ENCODE measurements around the gene SIGLEC1.

SIGLEC1 gene

GRCh38 chr20:3674447-3674846 is 38.0 kb downstream of the SIGLEC1 start:
- no peak overlapping the region for H3K9ac ChIP-seq (ENCODE audit: low read depth in 1 of 2, low read length in 2 of 2)
- H3K9me3 ChIP-seq (ENCODE audit: control insufficient read depth in 1 of 2, low read length in 2 of 2), result no peaks in the 10 kb centered on the region
- H3K4me3 ChIP-seq (ENCODE audit: low read depth in 1 of 2, low read length in 2 of 2), result no peak overlapping the region
- no peaks in the 10 kb centered on the region for H3K36me3 ChIP-seq (ENCODE audit: control insufficient read depth in 1 of 2, insufficient read depth in 2 of 2, low read length in 2 of 2)
- H3K27me3 ChIP-seq (ENCODE audit: control insufficient read depth in 1 of 2, insufficient read depth in 2 of 2, low read length in 2 of 2), result peaks cover 33 to 39% of the 10 kb centered on the region in 2 donors
- no peaks in the 10 kb centered on the region for H3K4me1 ChIP-seq (ENCODE audit: control insufficient read depth in 1 of 2, insufficient read depth in 2 of 2, low read length in 2 of 2)
- no peak overlapping the region for H3K27ac ChIP-seq (ENCODE audit: low read depth, low read length)

DNA sequence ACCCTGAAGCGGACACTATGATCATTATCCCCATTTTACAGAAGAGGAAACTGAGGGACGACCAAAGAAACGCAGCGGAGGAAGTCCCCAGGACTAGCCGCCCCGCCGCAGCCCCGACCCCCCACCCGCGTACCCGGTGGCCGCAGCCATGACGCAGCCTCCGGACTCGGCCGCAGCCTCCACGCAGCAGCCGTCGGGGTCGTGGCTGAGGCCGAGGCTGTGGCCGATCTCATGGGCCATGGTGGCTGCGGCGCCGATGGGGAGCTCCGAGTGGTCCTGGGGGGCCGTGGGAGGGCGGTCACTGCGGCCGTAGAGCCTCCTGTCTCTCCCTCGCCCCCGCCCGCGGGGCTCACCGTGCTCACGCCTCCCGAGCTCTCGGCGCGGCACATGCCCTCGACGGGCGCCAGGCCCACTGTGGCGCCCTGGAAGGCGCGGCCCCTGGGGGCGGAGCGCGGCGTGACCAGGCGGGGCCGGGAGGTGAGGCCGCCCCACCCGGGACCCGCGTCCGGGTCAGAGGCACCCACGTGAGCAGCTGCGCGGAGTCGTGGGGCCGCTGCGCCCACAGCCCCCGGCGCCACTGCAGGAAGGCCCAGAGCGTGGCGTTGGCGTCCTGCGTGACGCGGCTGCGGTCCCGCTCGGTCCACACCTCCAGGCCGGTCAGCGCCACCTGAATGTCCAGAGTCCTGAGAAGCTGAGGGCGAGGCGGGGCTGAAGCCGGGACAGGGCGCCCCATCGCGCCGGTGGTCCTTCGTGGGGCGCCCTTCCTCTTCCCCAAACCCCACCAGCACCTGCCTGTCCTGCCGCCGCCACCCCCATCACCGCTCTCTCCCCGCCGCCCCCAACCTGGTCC is 39.0 kb downstream of the SIGLEC1 start:
- H3K36me3 ChIP-seq (ENCODE audit: control insufficient read depth in 1 of 2, insufficient read depth in 2 of 2, low read length in 2 of 2), result no peaks in the 10 kb centered on the region
- no peak overlapping the region for H3K4me3 ChIP-seq (ENCODE audit: low read depth in 1 of 2, low read length in 2 of 2)
- H3K27ac ChIP-seq (ENCODE audit: low read depth, low read length), result no peak overlapping the region
- H3K9me3 ChIP-seq (ENCODE audit: control insufficient read depth in 1 of 2, low read length in 2 of 2), result no peaks in the 10 kb centered on the region
- no peaks in the 10 kb centered on the region for H3K4me1 ChIP-seq (ENCODE audit: control insufficient read depth in 1 of 2, insufficient read depth in 2 of 2, low read length in 2 of 2)
- H3K9ac ChIP-seq (ENCODE audit: low read depth in 1 of 2, low read length in 2 of 2), result no peak overlapping the region
- H3K27me3 ChIP-seq (ENCODE audit: control insufficient read depth in 1 of 2, insufficient read depth in 2 of 2, low read length in 2 of 2), result peaks cover 33 to 44% of the 10 kb centered on the region in 2 donors

DNA sequence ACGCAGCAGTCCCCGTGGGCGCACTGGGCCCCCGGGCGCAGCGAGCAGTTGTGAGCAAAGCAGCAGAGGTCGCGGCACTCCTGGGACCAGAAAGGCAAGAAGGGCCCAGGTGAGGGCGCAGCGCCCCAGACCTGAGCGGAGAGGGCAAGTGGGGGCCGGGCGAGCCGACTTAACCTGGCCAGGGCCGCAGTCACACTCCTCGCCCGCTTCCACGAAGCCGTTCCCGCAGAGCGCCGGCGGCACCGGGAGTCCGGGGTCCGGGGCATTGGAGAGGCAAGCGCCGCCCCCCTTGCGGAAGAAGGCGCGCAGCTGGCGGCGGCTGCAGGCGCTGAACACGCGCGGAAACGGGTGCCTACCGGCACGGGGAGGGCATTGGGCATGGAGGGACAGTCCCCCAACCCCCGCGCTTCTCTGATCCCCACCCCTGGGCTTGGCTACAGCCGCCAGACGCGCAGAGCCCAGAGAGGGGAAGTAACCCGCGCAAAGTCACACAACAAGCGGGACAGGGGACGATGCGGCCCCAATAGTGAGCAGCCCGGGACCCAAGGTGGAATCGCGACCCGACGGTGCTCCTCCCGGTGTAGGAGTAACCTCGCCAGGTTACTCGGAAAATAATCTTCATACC is 39.7 kb downstream of the SIGLEC1 start:
- H3K27ac ChIP-seq (ENCODE audit: low read depth, low read length), result no peak overlapping the region
- H3K36me3 ChIP-seq (ENCODE audit: control insufficient read depth in 1 of 2, insufficient read depth in 2 of 2, low read length in 2 of 2), result no peaks in the 10 kb centered on the region
- no peak overlapping the region for H3K4me3 ChIP-seq (ENCODE audit: low read depth in 1 of 2, low read length in 2 of 2)
- no peak overlapping the region for H3K9ac ChIP-seq (ENCODE audit: low read depth in 1 of 2, low read length in 2 of 2)
- H3K27me3 ChIP-seq (ENCODE audit: control insufficient read depth in 1 of 2, insufficient read depth in 2 of 2, low read length in 2 of 2), result peaks cover 33 to 45% of the 10 kb centered on the region in 2 donors
- no peaks in the 10 kb centered on the region for H3K4me1 ChIP-seq (ENCODE audit: control insufficient read depth in 1 of 2, insufficient read depth in 2 of 2, low read length in 2 of 2)
- H3K9me3 ChIP-seq (ENCODE audit: control insufficient read depth in 1 of 2, low read length in 2 of 2), result no peaks in the 10 kb centered on the region

DNA sequence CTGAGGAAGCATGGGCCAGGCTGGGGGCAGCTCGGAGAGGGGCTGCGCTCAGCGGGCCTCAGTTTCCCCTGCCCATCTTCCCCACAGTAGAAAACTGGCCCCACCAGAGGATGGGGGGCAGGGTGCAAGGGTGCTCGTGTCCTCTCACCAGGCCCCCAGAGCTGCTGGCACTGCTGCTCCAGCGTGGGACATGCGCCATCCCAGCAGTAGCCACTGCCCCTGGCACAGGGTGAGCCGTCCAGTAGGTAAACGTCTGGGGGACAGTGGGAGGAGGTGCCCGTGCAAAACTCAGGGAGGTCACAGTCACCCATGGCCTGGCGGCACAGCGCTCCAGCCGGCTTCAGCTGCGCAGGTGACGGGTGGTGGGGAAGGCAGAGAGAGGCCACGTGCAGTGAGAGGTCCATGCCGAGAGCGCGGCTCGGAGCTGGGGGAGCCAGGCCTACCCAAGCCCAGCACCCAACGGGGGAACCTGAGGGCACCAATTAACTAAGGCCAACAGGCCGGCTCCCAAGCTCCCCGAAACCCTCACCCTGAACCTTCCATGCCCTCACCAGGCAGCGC is 40.3 kb downstream of the SIGLEC1 start:
- Histone ChIP-seq H3K27me3 (ENCODE audit: control insufficient read depth in 1 of 2, insufficient read depth in 2 of 2, low read length in 2 of 2) (peaks cover 33 to 45% of the 10 kb centered on the region in 2 donors), H3K36me3 (ENCODE audit: control insufficient read depth in 1 of 2, insufficient read depth in 2 of 2, low read length in 2 of 2) (no peaks in the 10 kb centered on the region), H3K4me1 (ENCODE audit: control insufficient read depth in 1 of 2, insufficient read depth in 2 of 2, low read length in 2 of 2) (no peaks in the 10 kb centered on the region), H3K4me3 (ENCODE audit: low read depth in 1 of 2, low read length in 2 of 2) (no peak overlapping the region), H3K9ac (ENCODE audit: low read depth in 1 of 2, low read length in 2 of 2) (no peak overlapping the region), H3K27ac (ENCODE audit: low read depth, low read length) (no peak overlapping the region), H3K9me3 (ENCODE audit: control insufficient read depth in 1 of 2, low read length in 2 of 2) (no peaks in the 10 kb centered on the region)

DNA sequence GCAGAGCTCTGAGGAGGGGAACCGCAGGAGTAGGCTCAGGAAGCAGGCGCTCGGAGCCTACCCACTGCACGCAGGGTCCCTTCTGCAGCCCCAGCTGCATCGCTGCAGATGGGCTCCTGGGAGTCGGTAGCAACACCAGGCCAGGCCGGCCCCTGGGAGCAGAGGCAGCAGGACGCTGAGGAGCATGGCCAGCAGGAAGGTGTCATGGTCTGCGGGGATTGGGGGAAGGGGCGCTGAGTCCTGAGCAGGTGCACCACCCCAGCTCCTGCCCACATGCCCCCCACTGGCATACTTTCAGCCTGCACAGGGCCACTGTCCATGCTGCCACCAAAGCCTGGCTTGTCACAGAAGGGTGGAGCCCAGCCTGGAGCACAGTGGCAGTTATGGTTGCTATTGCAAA is 41.5 kb downstream of the SIGLEC1 start:
- H3K27me3 ChIP-seq (ENCODE audit: control insufficient read depth in 1 of 2, insufficient read depth in 2 of 2, low read length in 2 of 2), result peaks cover 31 to 43% of the 10 kb centered on the region in 2 donors

DNA sequence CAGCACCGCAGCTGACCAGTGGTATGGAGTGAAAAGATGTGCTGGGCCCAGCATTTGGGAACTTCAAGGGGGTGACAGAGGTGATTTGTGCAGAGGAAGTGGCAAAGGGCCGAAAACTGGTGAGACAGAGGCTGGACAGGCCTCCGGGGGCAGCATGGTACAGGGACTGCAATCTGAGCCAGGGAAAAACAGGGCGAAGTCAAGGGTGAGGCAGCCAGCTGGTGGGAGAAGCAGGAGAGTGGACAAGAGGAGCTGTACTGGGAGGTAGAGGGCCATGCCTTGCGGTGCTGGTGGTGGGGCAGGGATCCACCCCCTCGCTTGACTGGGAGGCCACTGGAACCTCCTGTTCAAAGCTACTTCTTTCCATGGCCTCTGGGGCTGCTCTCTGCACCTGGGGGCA is 41.9 kb downstream of the SIGLEC1 start:
- Histone ChIP-seq H3K9ac (ENCODE audit: low read depth in 1 of 2, low read length in 2 of 2) (no peak overlapping the region), H3K4me3 (ENCODE audit: low read depth in 1 of 2, low read length in 2 of 2) (no peak overlapping the region), H3K4me1 (ENCODE audit: control insufficient read depth in 1 of 2, insufficient read depth in 2 of 2, low read length in 2 of 2) (peaks cover 4 to 7% of the 10 kb centered on the region in 2 donors), H3K36me3 (ENCODE audit: control insufficient read depth in 1 of 2, insufficient read depth in 2 of 2, low read length in 2 of 2) (no peaks in the 10 kb centered on the region), H3K27ac (ENCODE audit: low read depth, low read length) (no peak overlapping the region), H3K27me3 (ENCODE audit: control insufficient read depth in 1 of 2, insufficient read depth in 2 of 2, low read length in 2 of 2) (peaks cover 28 to 40% of the 10 kb centered on the region in 2 donors), H3K9me3 (ENCODE audit: control insufficient read depth in 1 of 2, low read length in 2 of 2) (no peaks in the 10 kb centered on the region)

More for the DNA sequence above, 41.5 kb downstream of the SIGLEC1 start:
- H3K4me1 ChIP-seq (ENCODE audit: control insufficient read depth in 1 of 2, insufficient read depth in 2 of 2, low read length in 2 of 2), result peaks cover 3 to 5% of the 10 kb centered on the region in 2 donors
- H3K9ac ChIP-seq (ENCODE audit: low read depth in 1 of 2, low read length in 2 of 2), result no peak overlapping the region
- no peak overlapping the region for H3K4me3 ChIP-seq (ENCODE audit: low read depth in 1 of 2, low read length in 2 of 2)
- H3K27ac ChIP-seq (ENCODE audit: low read depth, low read length), result no peak overlapping the region
- H3K36me3 ChIP-seq (ENCODE audit: control insufficient read depth in 1 of 2, insufficient read depth in 2 of 2, low read length in 2 of 2), result no peaks in the 10 kb centered on the region
- H3K9me3 ChIP-seq (ENCODE audit: control insufficient read depth in 1 of 2, low read length in 2 of 2), result no peaks in the 10 kb centered on the region

- Histone ChIP-seq H3K36me3 (ENCODE audit: control insufficient read depth in 1 of 2, insufficient read depth in 2 of 2, low read length in 2 of 2) (no peaks in the 10 kb centered on the region), H3K27ac (ENCODE audit: low read depth, low read length) (no peak overlapping the region), H3K4me1 (ENCODE audit: control insufficient read depth in 1 of 2, insufficient read depth in 2 of 2, low read length in 2 of 2) (peaks cover 4 to 7% of the 10 kb centered on the region in 2 donors), H3K27me3 (ENCODE audit: control insufficient read depth in 1 of 2, insufficient read depth in 2 of 2, low read length in 2 of 2) (peaks cover 21 to 33% of the 10 kb centered on the region in 2 donors), H3K4me3 (ENCODE audit: low read depth in 1 of 2, low read length in 2 of 2) (no peak overlapping the region), H3K9me3 (ENCODE audit: control insufficient read depth in 1 of 2, low read length in 2 of 2) (no peaks in the 10 kb centered on the region), H3K9ac (ENCODE audit: low read depth in 1 of 2, low read length in 2 of 2) (no peak overlapping the region)
Measured at GRCh38 chr20:3669710-3670367, 42.6 kb downstream of the SIGLEC1 start.

GRCh38 chr20:3667434-3668037 is 44.9 kb downstream of the SIGLEC1 start:
- H3K27ac ChIP-seq (ENCODE audit: low read depth, low read length), result no peak overlapping the region
- H3K4me3 ChIP-seq (ENCODE audit: low read depth in 1 of 2, low read length in 2 of 2), result no peak overlapping the region
- peaks cover 4 to 7% of the 10 kb centered on the region in 2 donors for H3K4me1 ChIP-seq (ENCODE audit: control insufficient read depth in 1 of 2, insufficient read depth in 2 of 2, low read length in 2 of 2)
- H3K27me3 ChIP-seq (ENCODE audit: control insufficient read depth in 1 of 2, insufficient read depth in 2 of 2, low read length in 2 of 2), result peaks cover 21 to 34% of the 10 kb centered on the region in 2 donors
- H3K9me3 ChIP-seq (ENCODE audit: control insufficient read depth in 1 of 2, low read length in 2 of 2), result no peaks in the 10 kb centered on the region
- no peak overlapping the region for H3K9ac ChIP-seq (ENCODE audit: low read depth in 1 of 2, low read length in 2 of 2)
- H3K36me3 ChIP-seq (ENCODE audit: control insufficient read depth in 1 of 2, insufficient read depth in 2 of 2, low read length in 2 of 2), result no peaks in the 10 kb centered on the region

- Histone ChIP-seq H3K4me1 (ENCODE audit: control insufficient read depth in 1 of 2, insufficient read depth in 2 of 2, low read length in 2 of 2) (peaks cover 4 to 13% of the 10 kb centered on the region in 2 donors), H3K9ac (ENCODE audit: low read depth in 1 of 2, low read length in 2 of 2) (no peak overlapping the region), H3K27me3 (ENCODE audit: control insufficient read depth in 1 of 2, insufficient read depth in 2 of 2, low read length in 2 of 2) (peaks cover 36 to 37% of the 10 kb centered on the region in 2 donors), H3K4me3 (ENCODE audit: low read depth in 1 of 2, low read length in 2 of 2) (no peak overlapping the region), H3K9me3 (ENCODE audit: control insufficient read depth in 1 of 2, low read length in 2 of 2) (no peaks in the 10 kb centered on the region), H3K27ac (ENCODE audit: low read depth, low read length) (no peak overlapping the region), H3K36me3 (ENCODE audit: control insufficient read depth in 1 of 2, insufficient read depth in 2 of 2, low read length in 2 of 2) (no peaks in the 10 kb centered on the region)
Measured at GRCh38 chr20:3663858-3664257, 48.5 kb downstream of the SIGLEC1 start.
